IPS-18c (cell line): ENCODE measurements around the gene UNKL.

ENCODE experiments used
- H3K4me3 ChIP-seq: 2 replicates; pipeline ENCODE4 v1.7.0; 2013; ENCODE audit warnings: low read depth, mild to moderate bottlenecking, low read length, moderate library complexity; ENCODE audit not compliant: insufficient read depth
- H3K9me3 ChIP-seq: one replicate; pipeline ENCODE4 v1.6.1; 2013; ENCODE audit warnings: mild to moderate bottlenecking, low read length, moderate library complexity; ENCODE audit not compliant: control insufficient read depth, insufficient read depth

Gene UNKL

DNA sequence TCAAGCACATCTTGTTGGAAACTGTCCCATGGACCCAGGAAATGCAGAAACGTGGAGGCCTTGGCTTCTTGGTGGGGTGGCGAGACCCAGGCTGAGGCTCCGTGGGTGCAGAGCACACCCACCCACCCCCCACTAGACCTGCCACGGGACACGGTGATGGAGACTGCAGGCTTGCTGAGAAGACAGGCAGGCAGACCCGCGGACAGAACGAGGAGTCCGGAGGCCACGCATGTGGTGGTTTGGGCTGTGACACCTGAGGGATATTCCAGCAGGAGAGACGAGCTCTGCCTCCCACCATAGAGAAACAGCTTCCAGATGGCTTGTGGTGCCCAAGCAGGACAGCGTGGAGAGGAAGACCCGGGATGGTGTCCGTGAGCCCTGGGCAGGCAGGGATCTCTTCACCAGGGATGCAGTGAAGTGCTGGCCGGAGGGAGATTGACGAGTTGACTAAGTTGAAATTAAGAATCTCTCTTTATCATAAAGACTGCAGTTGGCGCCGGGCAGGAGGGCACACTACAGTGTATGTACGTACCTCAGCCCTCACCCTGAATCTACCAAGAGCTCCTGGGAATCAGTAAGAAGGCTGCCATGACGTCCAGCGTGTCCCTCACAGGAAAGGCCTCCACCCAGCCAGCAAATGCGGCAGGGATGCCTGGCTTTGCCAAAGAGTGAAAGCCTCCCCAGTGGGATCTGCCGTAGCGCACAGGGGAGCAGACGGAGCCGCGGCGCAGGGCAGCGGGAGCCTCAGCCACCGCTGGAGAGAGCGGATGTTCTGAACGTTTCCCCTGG lies 96.8 kb downstream of the UNKL start:
- Histone ChIP-seq H3K4me3 (no peak overlapping the region), H3K9me3 (no peaks in the 10 kb centered on the region)

DNA sequence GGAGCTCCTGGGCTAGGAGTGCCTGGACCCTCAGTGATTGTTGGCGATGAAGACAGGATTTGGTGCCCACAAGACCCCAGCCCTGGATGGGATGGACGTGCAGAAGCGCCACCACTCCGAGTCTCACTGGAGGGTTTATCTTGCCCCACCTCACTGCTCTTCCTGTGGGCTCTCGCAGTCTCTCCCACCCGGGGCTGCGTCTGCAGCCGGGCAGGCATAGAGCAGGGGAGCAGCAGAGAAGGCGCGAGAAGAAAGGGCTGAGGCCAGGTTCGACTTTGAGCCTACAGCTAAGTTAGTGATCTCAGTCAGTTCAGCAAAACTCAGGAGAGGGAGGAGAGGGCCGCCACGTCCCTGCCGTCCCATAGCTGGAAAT lies 98.5 kb downstream of the UNKL start:
- no peak overlapping the region for H3K4me3 ChIP-seq
- no peaks in the 10 kb centered on the region for H3K9me3 ChIP-seq

GRCh38 chr16:1315081-1316032 lies 99.1 kb downstream of the UNKL start:
- Histone ChIP-seq H3K4me3 (no peak overlapping the region), H3K9me3 (no peaks in the 10 kb centered on the region)

DNA sequence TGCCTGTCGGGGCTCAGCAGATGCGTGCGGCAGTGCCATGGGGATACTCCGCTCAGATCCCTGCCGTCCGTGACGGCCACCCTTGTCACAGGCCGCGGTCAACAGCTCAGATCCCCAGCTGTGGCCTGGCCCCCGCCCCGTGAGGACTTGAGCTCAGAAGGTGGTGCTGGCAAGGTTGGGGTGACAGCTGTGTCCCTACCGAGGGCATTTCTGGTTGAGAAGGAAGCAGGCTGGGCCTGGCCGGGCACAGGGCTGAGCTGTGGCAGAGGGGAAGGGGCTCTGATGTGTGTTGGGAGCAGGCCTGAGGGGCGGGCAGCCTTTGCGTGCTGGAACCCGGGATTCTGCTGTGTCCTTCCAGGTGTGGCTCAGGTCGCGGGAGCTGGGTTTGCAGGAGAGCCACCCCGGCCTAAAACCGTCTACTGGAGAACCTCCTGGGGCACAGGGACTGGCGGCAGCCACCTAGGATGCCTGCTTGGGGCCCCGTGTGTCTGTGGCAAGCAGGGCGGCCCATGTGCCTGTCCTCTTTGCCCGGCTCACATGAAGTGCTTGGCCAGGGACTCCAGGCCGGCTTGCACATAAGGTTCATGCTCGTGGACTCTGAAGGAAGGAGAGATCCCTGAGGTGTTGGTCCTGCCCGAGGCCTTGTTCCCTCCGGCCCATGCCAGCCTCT lies 100.0 kb downstream of the UNKL start:
- H3K4me3 ChIP-seq = no peak overlapping the region
- H3K9me3 ChIP-seq = no peaks in the 10 kb centered on the region

- Histone ChIP-seq H3K4me3 (no peak overlapping the region), H3K9me3 (no peaks in the 10 kb centered on the region)
Measured at GRCh38 chr16:1313721-1314369, 100.7 kb downstream of the UNKL start.
